Activated T-helper 2 cell treated with anti-CD3 and anti-CD28 coated beads, Interferon-gamma antibody, Interleukin-2, Interleukin-4, amounts not matched to agents 10 μg/mL and 5 μg/mL and 100 μg/mL, durations not matched to agents 14 hours and 24 hours and 36 hours (primary cell): ENCODE measurements around the gene DHRS2. TPM values are rescaled to one million over a fixed set of nuclear protein-coding genes. Genes with fewer than 3 reads are reported as not detected.

Experiments used
- DNase-seq: peaks from one replicate; pipeline ENCODE4 v3.0.0; 2021; ENCODE audit warnings: low spot score
- H3K27ac Mint-ChIP-seq: one replicate; pipeline ENCODE4 v1.8.0; 2021; ENCODE audit warnings: mixed read lengths
- H3K27me3 Mint-ChIP-seq: one replicate; pipeline ENCODE4 v1.8.0; 2021; ENCODE audit warnings: low read depth, mixed read lengths
- H3K36me3 Mint-ChIP-seq: one replicate; pipeline ENCODE4 v1.8.0; 2021; ENCODE audit warnings: low read depth, mixed read lengths
- H3K4me1 Mint-ChIP-seq: one replicate; pipeline ENCODE4 v1.8.0; 2021; ENCODE audit warnings: low read depth, mixed read lengths
- H3K4me3 Mint-ChIP-seq: one replicate; pipeline ENCODE4 v1.8.0; 2021; ENCODE audit warnings: low read depth, mild to moderate bottlenecking, moderate library complexity, mixed read lengths
- H3K9me3 Mint-ChIP-seq: one replicate; pipeline ENCODE4 v1.8.0; 2021; ENCODE audit warnings: mixed read lengths
- intact Hi-C: fragments of 100-400 bp; cut with micrococcal nuclease; formaldehyde crosslinking; loops from one replicate; pipeline ENCODE4 v1.15.1; 2023
- total RNA-seq: library from RNA; stranded (reverse); gene quantifications from 2 replicates; pipeline ENCODE4 v1.2.3, GENCODE V29; 2022

The DHRS2 gene
- total RNA-seq, 1 donor from 2014 or later = 2.2 TPM

DNA sequence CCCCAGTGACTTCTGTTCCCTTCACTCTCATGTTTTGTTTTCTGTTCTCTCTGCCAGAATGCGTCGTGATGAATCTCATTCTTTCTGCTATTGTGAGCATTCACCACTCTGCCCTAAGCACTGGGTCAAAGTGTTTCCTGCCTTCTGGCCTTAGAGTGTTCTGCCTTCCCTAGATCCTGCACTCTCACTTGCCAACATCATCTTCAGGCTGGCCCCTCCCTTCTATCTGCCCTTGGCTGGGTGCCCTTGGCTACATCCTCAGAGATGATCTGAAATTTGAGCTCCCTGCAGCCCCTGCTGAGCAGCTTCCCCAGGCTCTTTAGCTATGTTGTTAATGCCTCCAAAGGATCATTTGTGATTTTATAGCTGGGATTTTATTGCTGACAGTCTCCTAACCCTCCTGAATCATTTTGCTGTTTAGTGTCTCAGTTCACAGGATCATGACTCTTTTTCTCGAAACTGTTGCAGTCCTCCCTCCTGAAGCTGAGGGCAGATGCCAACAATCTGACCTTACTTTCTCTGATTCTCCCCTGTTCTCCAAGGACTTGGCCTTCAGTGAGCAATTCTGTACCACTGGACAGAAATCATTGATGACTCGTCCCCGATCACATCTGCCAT is 4.5 kb downstream of the DHRS2 start:
- intact Hi-C loops = no loop called here
- no peaks in the 10 kb centered on the region for H3K36me3 Mint-ChIP-seq
- no peaks in the 10 kb centered on the region for H3K4me1 Mint-ChIP-seq
- no peak overlapping the region for H3K27ac Mint-ChIP-seq
- no peaks in the 10 kb centered on the region for H3K9me3 Mint-ChIP-seq
- no peaks in the 10 kb centered on the region for H3K27me3 Mint-ChIP-seq
- DNase-seq = no peak
- H3K4me3 Mint-ChIP-seq = no peak overlapping the region

- H3K4me1 Mint-ChIP-seq = no peaks in the 10 kb centered on the region
- H3K36me3 Mint-ChIP-seq = no peaks in the 10 kb centered on the region
- DNase-seq = no peak
- H3K9me3 Mint-ChIP-seq = no peaks in the 10 kb centered on the region
- no peaks in the 10 kb centered on the region for H3K27me3 Mint-ChIP-seq
- H3K27ac Mint-ChIP-seq = no peak overlapping the region
- intact Hi-C loops = no loop called here
- H3K4me3 Mint-ChIP-seq = no peak overlapping the region
Observed at GRCh38 chr14:23641180-23641914, 5.2 kb downstream of the DHRS2 start.

DNA sequence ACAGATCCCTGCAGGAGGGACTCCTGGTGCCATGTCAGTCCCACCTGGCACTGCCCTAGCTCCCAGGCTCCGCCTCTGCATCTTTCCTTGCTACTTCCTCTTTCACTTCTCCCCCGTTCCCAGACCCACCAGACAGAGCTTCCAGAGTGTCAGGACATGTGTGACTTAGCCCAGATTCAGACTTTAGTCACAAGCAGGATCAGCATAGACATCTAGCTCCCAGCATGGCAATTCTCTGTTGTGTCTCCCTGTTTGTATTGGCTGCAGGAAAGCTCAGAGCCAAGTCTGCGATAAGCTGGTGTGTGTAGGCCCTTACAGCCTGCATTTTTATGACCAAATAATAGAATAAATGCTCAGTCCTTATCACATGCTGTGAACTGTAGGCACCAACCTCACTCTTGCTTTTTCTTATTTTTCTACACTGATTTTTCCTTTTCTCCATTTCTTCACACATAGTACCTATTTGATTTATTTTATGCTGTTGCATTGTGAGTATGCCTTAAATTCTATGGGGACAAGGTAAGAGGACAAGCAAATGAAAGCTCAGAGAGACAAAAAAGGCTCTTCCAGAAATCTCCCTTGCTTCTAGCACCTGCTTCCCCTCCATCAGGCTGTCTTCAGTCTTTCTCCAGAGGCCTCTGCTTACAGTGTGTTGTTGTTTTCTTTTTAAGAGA is 5.9 kb downstream of the DHRS2 start:
- intact Hi-C loops = no loop called here
- peaks cover under 1% of the 10 kb centered on the region for H3K4me1 Mint-ChIP-seq
- DNase-seq = no peak

GRCh38 chr14:23643533-23644194 is 7.5 kb downstream of the DHRS2 start:
- DNase-seq = no peak
- intact Hi-C loops = no loop called here
- no peak overlapping the region for H3K27ac Mint-ChIP-seq

More for the DNA sequence above, 5.9 kb downstream of the DHRS2 start:
- Mint-ChIP-seq H3K4me3 (no peak overlapping the region), H3K27me3 (no peaks in the 10 kb centered on the region), H3K9me3 (no peaks in the 10 kb centered on the region), H3K27ac (no peak overlapping the region), H3K36me3 (no peaks in the 10 kb centered on the region)

DNA sequence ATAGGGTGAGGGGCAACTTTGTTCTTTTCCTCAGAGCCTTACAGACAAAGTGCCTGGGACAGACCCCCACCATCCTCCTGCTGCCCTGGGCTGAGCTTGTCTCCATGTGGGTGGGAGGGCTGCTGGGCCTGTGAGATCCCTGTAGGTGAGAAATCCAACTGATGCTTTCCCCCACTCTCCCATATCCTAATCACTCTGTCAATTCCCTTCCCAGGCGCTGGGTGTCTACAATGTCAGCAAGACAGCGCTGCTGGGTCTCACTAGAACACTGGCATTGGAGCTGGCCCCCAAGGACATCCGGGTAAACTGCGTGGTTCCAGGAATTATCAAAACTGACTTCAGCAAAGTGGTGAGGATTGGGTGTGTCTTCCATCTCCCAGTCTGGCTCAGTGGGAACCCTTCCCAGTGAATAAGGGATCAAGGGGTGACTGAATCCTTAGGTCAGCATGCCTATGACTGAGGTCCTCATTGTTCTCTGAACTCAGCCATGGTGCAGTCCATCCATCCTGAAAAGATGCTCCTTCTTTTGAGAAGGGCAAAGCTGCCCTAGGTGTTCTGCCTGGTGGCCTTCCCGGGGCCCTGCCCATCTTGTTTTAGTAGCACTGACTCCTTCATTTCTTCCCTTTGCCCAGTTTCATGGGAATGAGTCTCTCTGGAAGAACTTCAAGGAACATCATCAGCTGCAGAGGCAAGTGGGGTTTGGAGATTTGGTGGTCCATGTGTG is 8.2 kb downstream of the DHRS2 start:
- Mint-ChIP-seq H3K9me3 (no peaks in the 10 kb centered on the region), H3K27me3 (no peaks in the 10 kb centered on the region), H3K27ac (no peak overlapping the region), H3K36me3 (no peaks in the 10 kb centered on the region), H3K4me1 (peaks cover 5% of the 10 kb centered on the region), H3K4me3 (no peak overlapping the region)
- intact Hi-C loops = no loop called here
- no peak for DNase-seq

More at GRCh38 chr14:23643533-23644194, 7.5 kb downstream of the DHRS2 start:
- Mint-ChIP-seq H3K4me3 (no peak overlapping the region), H3K27me3 (no peaks in the 10 kb centered on the region), H3K4me1 (peaks cover 5% of the 10 kb centered on the region), H3K36me3 (no peaks in the 10 kb centered on the region), H3K9me3 (no peaks in the 10 kb centered on the region)

DNA sequence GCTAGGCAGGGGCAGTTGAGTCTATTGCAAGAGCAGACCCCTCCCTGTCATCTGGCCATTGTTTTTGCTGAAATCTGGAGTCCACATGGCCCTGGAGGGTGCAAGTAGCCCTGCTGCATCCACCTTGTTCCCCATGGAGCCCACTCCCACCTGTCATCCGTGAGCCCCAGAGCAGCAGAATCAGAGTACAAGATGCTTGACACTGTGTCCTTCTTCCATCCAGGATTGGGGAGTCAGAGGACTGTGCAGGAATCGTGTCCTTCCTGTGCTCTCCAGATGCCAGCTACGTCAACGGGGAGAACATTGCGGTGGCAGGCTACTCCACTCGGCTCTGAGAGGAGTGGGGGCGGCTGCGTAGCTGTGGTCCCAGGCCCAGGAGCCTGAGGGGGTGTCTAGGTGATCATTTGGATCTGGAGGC is 8.8 kb downstream of the DHRS2 start:
- Mint-ChIP-seq H3K9me3 (no peaks in the 10 kb centered on the region), H3K4me3 (no peak overlapping the region), H3K27me3 (no peaks in the 10 kb centered on the region), H3K4me1 (peaks cover 5% of the 10 kb centered on the region), H3K27ac (no peak overlapping the region), H3K36me3 (no peaks in the 10 kb centered on the region)
- DNase-seq = no peak
- intact Hi-C loops = no loop called here

DNA sequence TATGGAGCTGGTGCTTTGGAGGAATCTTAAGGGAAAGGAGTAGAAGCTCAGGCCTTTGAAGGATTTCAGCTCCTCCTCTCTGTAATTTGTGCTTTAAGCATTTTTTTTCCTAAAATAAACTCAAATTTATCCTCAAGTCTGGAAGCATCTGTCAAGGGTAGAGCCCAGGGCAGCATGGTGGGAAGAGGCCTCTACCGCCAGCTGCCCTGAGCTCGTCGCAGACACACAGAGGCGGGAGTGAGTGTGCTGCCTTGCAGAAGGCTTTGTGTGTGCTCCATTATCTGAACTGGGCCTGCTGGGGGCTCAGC is 9.3 kb downstream of the DHRS2 start:
- Mint-ChIP-seq H3K9me3 (no peaks in the 10 kb centered on the region), H3K27ac (no peak overlapping the region), H3K27me3 (no peaks in the 10 kb centered on the region), H3K36me3 (no peaks in the 10 kb centered on the region), H3K4me3 (no peak overlapping the region), H3K4me1 (peaks cover 5% of the 10 kb centered on the region)
- intact Hi-C loops = no loop called here
- no peak for DNase-seq

DNA sequence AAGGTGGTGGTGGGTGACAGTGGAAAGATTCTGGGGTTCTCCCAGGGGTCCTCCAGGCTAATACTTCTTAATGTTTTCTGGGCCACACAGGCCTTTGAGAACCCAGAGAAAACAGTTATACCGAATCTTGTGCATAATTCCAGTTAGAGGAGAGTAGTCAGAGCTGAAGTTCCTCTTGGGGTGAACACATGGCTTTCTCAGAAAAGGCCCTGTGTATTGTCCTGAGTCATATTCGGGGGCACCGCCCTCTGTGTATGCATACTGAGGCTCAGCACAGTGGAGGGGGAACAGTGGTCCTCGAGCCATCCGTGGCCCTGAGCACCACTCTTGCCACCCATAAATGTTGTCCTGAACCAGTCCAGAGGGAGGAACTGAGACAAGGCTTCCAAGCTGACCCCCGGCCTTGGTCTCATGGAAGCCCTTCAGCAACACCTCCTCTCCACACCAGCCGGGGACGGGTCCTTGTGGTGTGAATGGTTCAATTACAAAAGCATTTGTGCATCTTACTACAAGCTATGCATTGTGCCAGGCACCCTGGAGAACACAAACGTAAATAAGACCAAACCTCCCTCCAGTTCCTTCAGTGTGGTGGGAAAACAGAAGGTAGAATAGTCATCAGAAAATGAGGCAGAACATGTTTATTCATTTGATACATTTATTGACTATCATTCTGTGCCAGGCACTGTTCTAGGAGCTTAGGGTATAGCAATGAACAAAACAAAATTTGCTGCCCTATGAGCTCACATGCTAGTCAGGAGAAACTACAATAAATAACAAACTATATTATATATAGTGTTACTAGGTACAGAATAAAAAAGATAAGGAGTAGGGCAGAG is 9.9 kb downstream of the DHRS2 start:
- Mint-ChIP-seq H3K4me1 (peaks cover 5% of the 10 kb centered on the region), H3K27ac (no peak overlapping the region), H3K27me3 (no peaks in the 10 kb centered on the region), H3K36me3 (no peaks in the 10 kb centered on the region), H3K9me3 (no peaks in the 10 kb centered on the region), H3K4me3 (no peak overlapping the region)
- intact Hi-C loops = no loop called here
- DNase-seq = no peak

- Mint-ChIP-seq H3K27me3 (no peaks in the 10 kb centered on the region), H3K4me1 (peaks cover 5% of the 10 kb centered on the region), H3K9me3 (no peaks in the 10 kb centered on the region), H3K36me3 (no peaks in the 10 kb centered on the region), H3K4me3 (no peak overlapping the region), H3K27ac (peak overlapping the region; percentile 47)
- intact Hi-C loops = no loop called here
- no peak for DNase-seq
Observed at GRCh38 chr14:23646648-23647549, 10.7 kb downstream of the DHRS2 start.

- no peaks in the 10 kb centered on the region for H3K27me3 Mint-ChIP-seq
- intact Hi-C loops = no loop called here
- H3K9me3 Mint-ChIP-seq = no peaks in the 10 kb centered on the region
- H3K36me3 Mint-ChIP-seq = no peaks in the 10 kb centered on the region
- H3K4me3 Mint-ChIP-seq = no peak overlapping the region
- DNase-seq = no peak
- no peak overlapping the region for H3K27ac Mint-ChIP-seq
- H3K4me1 Mint-ChIP-seq = peaks cover 5% of the 10 kb centered on the region
Observed at GRCh38 chr14:23647619-23648018, 11.5 kb downstream of the DHRS2 start.

DNA sequence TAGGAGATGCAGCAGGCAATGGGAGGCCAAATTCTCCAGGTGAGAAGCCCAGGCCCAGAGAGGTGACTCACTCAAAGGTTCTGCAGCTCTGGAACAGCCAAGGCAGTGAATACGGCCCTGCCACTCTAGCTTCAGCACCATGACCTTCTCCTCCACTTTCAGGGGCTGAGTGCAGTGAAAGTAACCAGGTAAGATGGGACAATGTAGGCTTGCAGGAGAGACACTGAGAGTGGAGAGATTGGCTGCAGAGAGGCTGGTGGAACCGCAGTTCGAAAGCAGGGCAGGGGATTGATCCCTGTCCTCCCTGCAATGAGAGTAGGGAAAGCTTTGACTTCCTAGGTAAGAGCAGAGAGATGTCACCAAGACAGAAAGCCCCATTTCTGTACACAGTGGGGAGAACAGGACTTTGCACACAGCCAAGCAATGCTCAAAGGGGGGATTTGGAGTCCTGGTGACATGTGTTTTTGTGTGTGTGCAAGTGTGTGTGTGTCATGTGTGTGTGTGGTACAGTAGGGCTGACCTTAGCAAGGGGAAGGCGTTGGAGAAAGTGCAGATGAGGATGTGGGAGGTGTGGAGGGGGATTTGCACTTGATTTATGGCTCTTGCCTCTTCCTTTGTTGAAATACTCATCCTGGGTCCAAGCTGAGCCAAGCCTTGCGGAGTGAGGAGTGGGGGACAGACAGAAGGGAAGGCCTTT is 12.7 kb downstream of the DHRS2 start:
- no peak overlapping the region for H3K27ac Mint-ChIP-seq
- no peaks in the 10 kb centered on the region for H3K9me3 Mint-ChIP-seq
- peaks cover 5% of the 10 kb centered on the region for H3K4me1 Mint-ChIP-seq
- no peak for DNase-seq
- no peaks in the 10 kb centered on the region for H3K27me3 Mint-ChIP-seq
- no peak overlapping the region for H3K4me3 Mint-ChIP-seq
- H3K36me3 Mint-ChIP-seq = no peaks in the 10 kb centered on the region
- intact Hi-C loops = no loop called here
